22Rv1 (cell line): ENCODE measurements around the gene THEM5.
"Not testable (repeated sequence)": the region's sequence is repeated elsewhere in the genome, so short reads cannot be mapped to it uniquely, and the experiment has no call there.

ENCODE experiments used
- H3K27ac ChIP-seq: fragments of 450-650 bp; 2 replicates; pipeline ENCODE4 v1.5.1; 2017
- CTCF ChIP-seq: fragments of 450-650 bp; IDR thresholded peaks from 2 replicates; pipeline ENCODE4 v1.5.1; 2017; ENCODE audit warnings: mild to moderate bottlenecking
- ZFX ChIP-seq: fragments of 450-650 bp; IDR thresholded peaks from 2 replicates; pipeline ENCODE4 v1.6.1; 2017; ENCODE audit warnings: antibody characterized with exemption, borderline replicate concordance

THEM5 gene

GRCh38 chr1:151891512-151891911 lies 38.0 kb upstream of the THEM5 start:
- TF ChIP-seq ZFX, result no peak
- TF ChIP-seq CTCF, result no peak
- no peak overlapping the region for H3K27ac ChIP-seq

GRCh38 chr1:151888972-151889570 lies 35.6 kb upstream of the THEM5 start:
- no peak overlapping the region for H3K27ac ChIP-seq
- no peak for TF ChIP-seq ZFX
- TF ChIP-seq CTCF, result peak; percentile 79

- TF ChIP-seq CTCF, result no peak
- no peak for TF ChIP-seq ZFX
- no peak overlapping the region for H3K27ac ChIP-seq
These were observed 33.5 kb upstream of the THEM5 start for GRCh38 chr1:151887028-151887427.

- no peak overlapping the region for H3K27ac ChIP-seq
- TF ChIP-seq CTCF (no peak), ZFX (no peak)
These were observed 32.0 kb upstream of the THEM5 start for GRCh38 chr1:151885479-151885878.

GRCh38 chr1:151884879-151885278 lies 31.4 kb upstream of the THEM5 start:
- not testable (repeated sequence) for H3K27ac ChIP-seq

GRCh38 chr1:151884445-151884844 lies 30.9 kb upstream of the THEM5 start:
- H3K27ac ChIP-seq, result not testable (repeated sequence)

GRCh38 chr1:151883898-151884297 lies 30.4 kb upstream of the THEM5 start:
- not testable (repeated sequence) for H3K27ac ChIP-seq

GRCh38 chr1:151882918-151883317 lies 29.4 kb upstream of the THEM5 start:
- H3K27ac ChIP-seq, result not testable (repeated sequence)

GRCh38 chr1:151882466-151882865 lies 29.0 kb upstream of the THEM5 start:
- H3K27ac ChIP-seq, result no peak overlapping the region
- TF ChIP-seq ZFX (no peak), CTCF (no peak)

GRCh38 chr1:151881479-151881878 lies 28.0 kb upstream of the THEM5 start:
- no peak overlapping the region for H3K27ac ChIP-seq
- TF ChIP-seq CTCF (peak; percentile 50), ZFX (no peak)
